ENCODE measurements around the gene FAM216B. TPM values are rescaled to one million over a fixed set of nuclear protein-coding genes. Genes with fewer than 3 reads are reported as not detected.

The FAM216B gene
- total and polyA plus RNA-seq, 2 experiments from 2014 or later = 0.06 TPM; not detected in 1

DNA sequence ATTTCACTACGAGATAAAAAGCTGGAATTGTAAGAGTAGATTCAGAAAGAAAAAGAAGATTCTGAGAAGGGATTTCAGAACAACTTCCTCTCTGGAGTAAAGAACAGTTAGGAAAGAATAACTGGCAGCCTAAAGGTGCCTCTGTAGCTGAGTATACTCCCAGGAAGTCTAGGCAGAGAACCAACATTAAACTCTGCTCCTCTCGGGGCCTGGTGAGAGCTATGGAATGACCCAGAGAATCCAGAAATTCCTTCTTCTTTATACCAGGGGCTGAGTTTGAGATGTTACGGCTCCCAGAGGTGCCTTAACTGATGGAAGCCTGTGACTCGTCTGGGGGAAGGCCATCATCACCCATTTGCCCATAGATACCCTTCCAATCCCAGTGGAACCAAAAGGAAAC is 39.1 kb downstream of the FAM216B start:
- no peak for DNase-seq (ENCODE audit: low spot score)
- no peaks in the 10 kb centered on the region for H3K27me3 ChIP-seq (ENCODE audit: insufficient read depth)
- no peaks in the 10 kb centered on the region for H4K20me1 ChIP-seq (replicated peaks; ENCODE audit: insufficient read depth)
- ATAC-seq = no peak
- peaks cover 29% of the 10 kb centered on the region for H3K9me3 Mint-ChIP-seq
- H3K27ac ChIP-seq (ENCODE audit: low read depth) = no peak overlapping the region
- no peaks in the 10 kb centered on the region for H3K4me1 ChIP-seq (ENCODE audit: insufficient read depth)
- no peak overlapping the region for H3K4me3 ChIP-seq
- H2AFZ ChIP-seq = no peak overlapping the region
- H3K4me3 Mint-ChIP-seq = no peak overlapping the region
- peaks cover 2% of the 10 kb centered on the region for H3K27me3 Mint-ChIP-seq (ENCODE audit: insufficient read depth, low read depth, poor library complexity)
- H3F3A ChIP-seq (replicated peaks; ENCODE audit: low read depth) = no peaks in the 10 kb centered on the region
- peaks cover 3% of the 10 kb centered on the region; the same call in 2 of the 3 replicates for H3K4me1 Mint-ChIP-seq
- H3K79me2 ChIP-seq (replicated peaks; ENCODE audit: insufficient read depth) = no peaks in the 10 kb centered on the region
- H3K27ac Mint-ChIP-seq = no peak overlapping the region
- peaks cover 29% of the 10 kb centered on the region for H3K36me3 Mint-ChIP-seq (ENCODE audit: low read depth)
- TF ChIP-seq, protein P1, sequence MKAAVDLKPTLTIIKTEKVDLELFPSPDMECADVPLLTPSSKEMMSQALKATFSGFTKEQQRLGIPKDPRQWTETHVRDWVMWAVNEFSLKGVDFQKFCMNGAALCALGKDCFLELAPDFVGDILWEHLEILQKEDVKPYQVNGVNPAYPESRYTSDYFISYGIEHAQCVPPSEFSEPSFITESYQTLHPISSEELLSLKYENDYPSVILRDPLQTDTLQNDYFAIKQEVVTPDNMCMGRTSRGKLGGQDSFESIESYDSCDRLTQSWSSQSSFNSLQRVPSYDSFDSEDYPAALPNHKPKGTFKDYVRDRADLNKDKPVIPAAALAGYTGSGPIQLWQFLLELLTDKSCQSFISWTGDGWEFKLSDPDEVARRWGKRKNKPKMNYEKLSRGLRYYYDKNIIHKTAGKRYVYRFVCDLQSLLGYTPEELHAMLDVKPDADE (IDR thresholded peaks at IDR 0.05) = no peak
- TF ChIP-seq POLR2AphosphoS5 (IDR thresholded peaks at IDR 0.05; ENCODE audit: low read depth) (no peak), ZNF331 (CRISPR knock-in tag; IDR thresholded peaks at IDR 0.05; ENCODE audit: low read depth) (no peak), EZH2phosphoT487 (IDR thresholded peaks at IDR 0.05; ENCODE audit: unreplicated experiment) (no peak), STAT1 (IDR thresholded peaks at IDR 0.05; ENCODE audit: unreplicated experiment) (no peak), CREB1 (CRISPR knock-in tag; IDR thresholded peaks at IDR 0.05; ENCODE audit: low read depth) (no peak)
- H3K9me2 ChIP-seq (ENCODE audit: insufficient read depth) = no peaks in the 10 kb centered on the region
- no peaks in the 10 kb centered on the region for H3K36me3 ChIP-seq (ENCODE audit: insufficient read depth)
- no peak overlapping the region for H3K4me2 ChIP-seq

DNA sequence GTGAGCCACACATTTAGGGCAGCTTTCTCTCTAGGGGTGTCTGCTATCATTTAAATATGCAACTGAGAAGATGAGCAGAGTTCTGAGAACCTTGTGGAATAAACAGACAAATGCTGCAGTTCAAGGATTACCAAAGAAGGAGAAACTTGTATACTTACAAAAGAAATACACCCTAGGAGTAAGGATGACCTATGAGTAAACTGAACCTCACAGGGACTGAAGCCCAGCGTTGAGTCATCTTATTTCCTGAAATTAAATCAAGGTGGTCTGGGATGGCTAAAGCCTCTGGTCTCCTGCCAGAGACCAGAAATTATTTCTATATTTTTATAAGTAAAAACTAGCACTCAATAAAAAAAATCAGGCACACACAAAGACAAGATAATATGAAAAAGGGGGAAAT is 40.1 kb downstream of the FAM216B start:
- Mint-ChIP-seq H3K4me1 (peaks cover 3% of the 10 kb centered on the region; the same call in 2 of the 3 replicates), H3K27me3 (ENCODE audit: insufficient read depth, low read depth, poor library complexity) (peaks cover 2% of the 10 kb centered on the region), H3K36me3 (ENCODE audit: low read depth) (peaks cover 29% of the 10 kb centered on the region), H3K4me3 (no peak overlapping the region), H3K9me3 (peaks cover 29% of the 10 kb centered on the region), H3K27ac (no peak overlapping the region)
- Histone ChIP-seq H3K79me2 (replicated peaks; ENCODE audit: insufficient read depth) (no peaks in the 10 kb centered on the region), H4K20me1 (replicated peaks; ENCODE audit: insufficient read depth) (no peaks in the 10 kb centered on the region), H3K27ac (ENCODE audit: low read depth) (no peak overlapping the region), H3K4me3 (no peak overlapping the region), H3K9me2 (ENCODE audit: insufficient read depth) (no peaks in the 10 kb centered on the region), H2AFZ (no peak overlapping the region), H3F3A (replicated peaks; ENCODE audit: low read depth) (no peaks in the 10 kb centered on the region), H3K4me1 (ENCODE audit: insufficient read depth) (no peaks in the 10 kb centered on the region), H3K36me3 (ENCODE audit: insufficient read depth) (no peaks in the 10 kb centered on the region), H3K4me2 (no peak overlapping the region), H3K27me3 (ENCODE audit: insufficient read depth) (no peaks in the 10 kb centered on the region)
- DNase-seq (ENCODE audit: low spot score) (no peak), ATAC-seq (no peak)
- no peak for TF ChIP-seq POLR2AphosphoS5 (IDR thresholded peaks at IDR 0.05; ENCODE audit: low read depth)
- TF ChIP-seq, protein P1 (IDR thresholded peaks at IDR 0.05) = no peak
- no peak for TF ChIP-seq ZNF114 (CRISPR knock-in tag; IDR thresholded peaks at IDR 0.05)
- TF ChIP-seq EZH2phosphoT487 (IDR thresholded peaks at IDR 0.05; ENCODE audit: unreplicated experiment) = no peak
- TF ChIP-seq EZH2 (IDR thresholded peaks at IDR 0.05; ENCODE audit: low read depth, unreplicated experiment) = no peak
- TF ChIP-seq STAT1 (IDR thresholded peaks at IDR 0.05; ENCODE audit: unreplicated experiment) = no peak
- TF ChIP-seq, protein P2, sequence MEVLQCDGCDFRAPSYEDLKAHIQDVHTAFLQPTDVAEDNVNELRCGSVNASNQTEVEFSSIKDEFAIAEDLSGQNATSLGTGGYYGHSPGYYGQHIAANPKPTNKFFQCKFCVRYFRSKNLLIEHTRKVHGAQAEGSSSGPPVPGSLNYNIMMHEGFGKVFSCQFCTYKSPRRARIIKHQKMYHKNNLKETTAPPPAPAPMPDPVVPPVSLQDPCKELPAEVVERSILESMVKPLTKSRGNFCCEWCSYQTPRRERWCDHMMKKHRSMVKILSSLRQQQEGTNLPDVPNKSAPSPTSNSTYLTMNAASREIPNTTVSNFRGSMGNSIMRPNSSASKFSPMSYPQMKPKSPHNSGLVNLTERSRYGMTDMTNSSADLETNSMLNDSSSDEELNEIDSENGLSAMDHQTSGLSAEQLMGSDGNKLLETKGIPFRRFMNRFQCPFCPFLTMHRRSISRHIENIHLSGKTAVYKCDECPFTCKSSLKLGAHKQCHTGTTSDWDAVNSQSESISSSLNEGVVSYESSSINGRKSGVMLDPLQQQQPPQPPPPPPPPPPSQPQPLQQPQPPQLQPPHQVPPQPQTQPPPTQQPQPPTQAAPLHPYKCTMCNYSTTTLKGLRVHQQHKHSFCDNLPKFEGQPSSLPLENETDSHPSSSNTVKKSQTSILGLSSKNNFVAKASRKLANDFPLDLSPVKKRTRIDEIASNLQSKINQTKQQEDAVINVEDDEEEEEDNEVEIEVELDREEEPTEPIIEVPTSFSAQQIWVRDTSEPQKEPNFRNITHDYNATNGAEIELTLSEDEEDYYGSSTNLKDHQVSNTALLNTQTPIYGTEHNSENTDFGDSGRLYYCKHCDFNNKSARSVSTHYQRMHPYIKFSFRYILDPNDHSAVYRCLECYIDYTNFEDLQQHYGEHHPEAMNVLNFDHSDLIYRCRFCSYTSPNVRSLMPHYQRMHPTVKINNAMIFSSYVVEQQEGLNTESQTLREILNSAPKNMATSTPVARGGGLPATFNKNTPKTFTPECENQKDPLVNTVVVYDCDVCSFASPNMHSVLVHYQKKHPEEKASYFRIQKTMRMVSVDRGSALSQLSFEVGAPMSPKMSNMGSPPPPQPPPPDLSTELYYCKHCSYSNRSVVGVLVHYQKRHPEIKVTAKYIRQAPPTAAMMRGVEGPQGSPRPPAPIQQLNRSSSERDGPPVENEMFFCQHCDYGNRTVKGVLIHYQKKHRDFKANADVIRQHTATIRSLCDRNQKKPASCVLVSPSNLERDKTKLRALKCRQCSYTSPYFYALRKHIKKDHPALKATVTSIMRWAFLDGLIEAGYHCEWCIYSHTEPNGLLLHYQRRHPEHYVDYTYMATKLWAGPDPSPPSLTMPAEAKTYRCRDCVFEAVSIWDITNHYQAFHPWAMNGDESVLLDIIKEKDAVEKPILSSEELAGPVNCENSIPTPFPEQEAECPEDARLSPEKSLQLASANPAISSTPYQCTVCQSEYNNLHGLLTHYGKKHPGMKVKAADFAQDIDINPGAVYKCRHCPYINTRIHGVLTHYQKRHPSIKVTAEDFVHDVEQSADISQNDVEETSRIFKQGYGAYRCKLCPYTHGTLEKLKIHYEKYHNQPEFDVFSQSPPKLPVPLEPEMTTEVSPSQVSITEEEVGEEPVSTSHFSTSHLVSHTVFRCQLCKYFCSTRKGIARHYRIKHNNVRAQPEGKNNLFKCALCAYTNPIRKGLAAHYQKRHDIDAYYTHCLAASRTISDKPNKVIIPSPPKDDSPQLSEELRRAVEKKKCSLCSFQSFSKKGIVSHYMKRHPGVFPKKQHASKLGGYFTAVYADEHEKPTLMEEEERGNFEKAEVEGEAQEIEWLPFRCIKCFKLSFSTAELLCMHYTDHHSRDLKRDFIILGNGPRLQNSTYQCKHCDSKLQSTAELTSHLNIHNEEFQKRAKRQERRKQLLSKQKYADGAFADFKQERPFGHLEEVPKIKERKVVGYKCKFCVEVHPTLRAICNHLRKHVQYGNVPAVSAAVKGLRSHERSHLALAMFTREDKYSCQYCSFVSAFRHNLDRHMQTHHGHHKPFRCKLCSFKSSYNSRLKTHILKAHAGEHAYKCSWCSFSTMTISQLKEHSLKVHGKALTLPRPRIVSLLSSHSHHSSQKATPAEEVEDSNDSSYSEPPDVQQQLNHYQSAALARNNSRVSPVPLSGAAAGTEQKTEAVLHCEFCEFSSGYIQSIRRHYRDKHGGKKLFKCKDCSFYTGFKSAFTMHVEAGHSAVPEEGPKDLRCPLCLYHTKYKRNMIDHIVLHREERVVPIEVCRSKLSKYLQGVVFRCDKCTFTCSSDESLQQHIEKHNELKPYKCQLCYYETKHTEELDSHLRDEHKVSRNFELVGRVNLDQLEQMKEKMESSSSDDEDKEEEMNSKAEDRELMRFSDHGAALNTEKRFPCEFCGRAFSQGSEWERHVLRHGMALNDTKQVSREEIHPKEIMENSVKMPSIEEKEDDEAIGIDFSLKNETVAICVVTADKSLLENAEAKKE (CRISPR knock-in tag; IDR thresholded peaks at IDR 0.05) = no peak
- no peak for TF ChIP-seq CREB1 (CRISPR knock-in tag; IDR thresholded peaks at IDR 0.05; ENCODE audit: low read depth)
- no peak for TF ChIP-seq NANOG (IDR thresholded peaks at IDR 0.05; ENCODE audit: borderline replicate concordance)

All from GM23338 (cell line).